ENCODE results near the gene BCL2L1.
"Not testable (repeated sequence)": the region's sequence is repeated elsewhere in the genome, so short reads cannot be mapped to it uniquely, and the experiment has no call there.

The BCL2L1 gene

DNA sequence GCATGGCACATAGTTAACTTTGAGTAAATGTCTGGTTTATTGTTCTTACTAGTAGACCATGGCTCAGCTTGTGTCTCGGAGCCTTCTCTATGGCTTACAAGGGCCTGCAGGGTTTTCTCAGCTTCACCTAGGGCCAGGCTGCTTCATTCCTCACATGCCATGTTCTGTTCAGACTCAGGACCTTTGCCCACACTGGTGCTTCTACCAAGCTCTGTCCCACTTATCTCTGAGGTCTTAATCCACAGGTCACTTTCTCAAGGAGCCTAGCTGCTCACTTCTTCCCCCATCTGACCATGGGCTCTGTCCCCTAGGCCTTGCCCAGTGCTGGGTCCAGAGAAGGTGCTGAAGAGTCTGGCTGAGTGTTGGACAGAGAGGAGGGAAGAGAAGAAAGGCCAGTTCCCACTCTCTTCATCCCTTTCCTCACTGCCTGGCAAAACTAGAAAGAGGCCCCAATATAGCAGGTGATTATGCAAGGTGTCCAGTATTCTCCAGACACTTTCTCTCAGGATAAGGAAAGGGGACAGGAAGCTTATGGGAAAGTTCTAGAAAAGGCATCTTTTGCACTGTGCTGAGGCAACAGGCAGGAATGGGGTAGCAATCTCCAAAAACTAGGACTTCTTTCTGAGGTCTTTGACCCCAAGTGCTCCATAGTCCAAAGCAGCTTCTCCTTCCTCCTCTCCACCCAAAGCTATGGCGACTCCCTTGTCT, 45.0 kb downstream of the BCL2L1 start:
- no peak overlapping the region for H3K27ac ChIP-seq (ENCODE audit: low read depth, low read length)
- H3K4me3 ChIP-seq (ENCODE audit: low read length) = no peak overlapping the region
- H3K4me1 ChIP-seq (ENCODE audit: insufficient read depth, low read length) = peaks cover 8% of the 10 kb centered on the region
- no peaks in the 10 kb centered on the region for H3K27me3 ChIP-seq (ENCODE audit: insufficient read depth, low read length)
- no peaks in the 10 kb centered on the region for H3K9me3 ChIP-seq (ENCODE audit: insufficient read depth, low read depth, low read length)
- WGBS = 97% methylated on average over 2 of the region's 2 CpGs
- peaks cover 7% of the 10 kb centered on the region; the same call in 1 of the 2 replicates for H3K36me3 ChIP-seq (ENCODE audit: insufficient read depth, low read length)
- H3K9ac ChIP-seq (ENCODE audit: low read depth, low read length) = no peak overlapping the region

GRCh38 chr20:31676609-31676989, 46.1 kb downstream of the BCL2L1 start:
- Histone ChIP-seq H3K27me3 (ENCODE audit: insufficient read depth, low read length) (no peaks in the 10 kb centered on the region), H3K9me3 (ENCODE audit: insufficient read depth, low read depth, low read length) (no peaks in the 10 kb centered on the region), H3K4me1 (ENCODE audit: insufficient read depth, low read length) (peaks cover 8% of the 10 kb centered on the region), H3K9ac (ENCODE audit: low read depth, low read length) (no peak overlapping the region), H3K27ac (ENCODE audit: low read depth, low read length) (no peak overlapping the region), H3K36me3 (ENCODE audit: insufficient read depth, low read length) (peaks cover 7% of the 10 kb centered on the region; the same call in 1 of the 2 replicates), H3K4me3 (ENCODE audit: low read length) (no peak overlapping the region)
- 94% methylated on average over 6 of the region's 7 CpGs for WGBS

DNA sequence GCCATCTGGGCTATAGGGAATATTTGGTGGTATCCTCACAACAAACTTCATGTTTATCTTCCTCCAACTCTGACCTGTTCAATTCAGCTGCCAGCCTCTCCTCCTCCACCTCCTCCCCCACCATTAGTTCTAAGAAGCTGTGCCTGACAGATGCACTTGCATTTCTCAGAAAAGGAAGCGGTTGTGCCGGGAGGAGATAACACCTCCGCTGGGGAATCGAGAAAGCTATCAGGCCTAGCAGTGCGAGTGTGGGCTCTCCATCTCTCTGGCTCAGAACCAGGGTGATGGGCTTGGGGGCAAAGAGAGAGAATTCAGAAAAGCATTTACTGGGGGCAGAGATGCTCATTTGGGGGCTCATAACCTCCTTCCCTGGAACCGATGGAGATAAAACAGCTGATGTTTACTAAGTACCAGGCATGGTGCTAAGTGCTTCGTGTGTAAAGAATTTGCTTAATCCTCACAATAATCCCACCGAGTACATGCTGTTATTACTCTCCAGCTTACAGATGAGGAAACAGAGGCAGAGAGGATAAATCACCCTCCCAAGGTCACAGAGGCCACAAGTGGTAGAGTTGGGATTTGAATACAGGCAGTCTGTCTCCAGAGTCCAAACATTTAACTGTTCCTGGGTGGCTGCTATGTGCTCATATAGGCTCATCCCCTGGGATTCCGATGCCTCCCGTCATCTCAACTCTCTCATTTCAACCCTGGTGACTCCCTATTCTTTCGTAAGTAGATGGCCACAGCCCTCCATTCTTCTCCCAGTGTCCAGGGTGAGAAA, 46.6 kb downstream of the BCL2L1 start:
- Histone ChIP-seq H3K4me3 (ENCODE audit: low read length) (no peak overlapping the region), H3K27ac (ENCODE audit: low read depth, low read length) (no peak overlapping the region), H3K27me3 (ENCODE audit: insufficient read depth, low read length) (no peaks in the 10 kb centered on the region), H3K9me3 (ENCODE audit: insufficient read depth, low read depth, low read length) (no peaks in the 10 kb centered on the region), H3K4me1 (ENCODE audit: insufficient read depth, low read length) (peaks cover 8% of the 10 kb centered on the region), H3K36me3 (ENCODE audit: insufficient read depth, low read length) (peaks cover 9% of the 10 kb centered on the region; the same call in 1 of the 2 replicates), H3K9ac (ENCODE audit: low read depth, low read length) (no peak overlapping the region)
- WGBS = 91% methylated on average over 11 of the region's 11 CpGs

GRCh38 chr20:31674895-31675827, 47.5 kb downstream of the BCL2L1 start:
- Histone ChIP-seq H3K36me3 (ENCODE audit: insufficient read depth, low read length) (peaks cover 9% of the 10 kb centered on the region; the same call in 1 of the 2 replicates), H3K9ac (ENCODE audit: low read depth, low read length) (no peak overlapping the region), H3K27me3 (ENCODE audit: insufficient read depth, low read length) (no peaks in the 10 kb centered on the region), H3K4me3 (ENCODE audit: low read length) (no peak overlapping the region), H3K9me3 (ENCODE audit: insufficient read depth, low read depth, low read length) (no peaks in the 10 kb centered on the region), H3K27ac (ENCODE audit: low read depth, low read length) (no peak overlapping the region), H3K4me1 (ENCODE audit: insufficient read depth, low read length) (peaks cover 8% of the 10 kb centered on the region)
- WGBS = 93% methylated on average over 9 of the region's 10 CpGs

- Histone ChIP-seq H3K9ac (ENCODE audit: low read depth, low read length) (no peak overlapping the region), H3K36me3 (ENCODE audit: insufficient read depth, low read length) (peaks cover 9% of the 10 kb centered on the region; the same call in 1 of the 2 replicates), H3K4me1 (ENCODE audit: insufficient read depth, low read length) (peaks cover 8% of the 10 kb centered on the region), H3K9me3 (ENCODE audit: insufficient read depth, low read depth, low read length) (no peaks in the 10 kb centered on the region), H3K4me3 (ENCODE audit: low read length) (no peak overlapping the region), H3K27me3 (ENCODE audit: insufficient read depth, low read length) (no peaks in the 10 kb centered on the region), H3K27ac (ENCODE audit: low read depth, low read length) (no peak overlapping the region)
- WGBS = 88% methylated on average over 1 of the region's 2 CpGs
These were observed 48.7 kb downstream of the BCL2L1 start for GRCh38 chr20:31673943-31674463.

- H3K4me1 ChIP-seq (ENCODE audit: insufficient read depth, low read length) = peaks cover 3% of the 10 kb centered on the region
- H3K9me3 ChIP-seq (ENCODE audit: insufficient read depth, low read depth, low read length) = no peaks in the 10 kb centered on the region
- peaks cover 8% of the 10 kb centered on the region; the same call in 1 of the 2 replicates for H3K36me3 ChIP-seq (ENCODE audit: insufficient read depth, low read length)
- H3K4me3 ChIP-seq (ENCODE audit: low read length) = no peak overlapping the region
- H3K9ac ChIP-seq (ENCODE audit: low read depth, low read length) = no peak overlapping the region
- no peaks in the 10 kb centered on the region for H3K27me3 ChIP-seq (ENCODE audit: insufficient read depth, low read length)
- H3K27ac ChIP-seq (ENCODE audit: low read depth, low read length) = no peak overlapping the region
These were observed 49.2 kb downstream of the BCL2L1 start for GRCh38 chr20:31673435-31673834.

DNA sequence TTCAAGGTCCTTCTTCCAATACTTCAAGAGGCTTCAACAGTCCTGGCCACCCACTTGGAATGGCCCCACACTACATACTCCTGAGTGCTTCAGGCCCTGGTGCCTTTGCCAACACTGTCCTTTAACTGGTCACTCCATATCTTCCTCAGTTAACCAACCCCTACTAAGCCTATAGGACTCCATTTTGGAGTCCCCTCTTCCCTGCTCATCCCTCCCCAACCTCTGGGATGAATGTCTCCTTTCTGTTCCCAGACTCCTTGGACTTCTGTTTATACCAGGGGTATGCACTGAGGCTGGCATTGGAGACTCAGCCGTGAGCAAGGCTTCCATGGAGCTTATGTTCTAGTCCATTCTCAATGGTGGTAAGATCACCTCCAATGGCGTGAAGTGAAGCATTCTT, 51.3 kb downstream of the BCL2L1 start:
- H3K27me3 ChIP-seq (ENCODE audit: insufficient read depth, low read length) = no peaks in the 10 kb centered on the region
- 0 out of 2 replicates have a peak, but pooled peaks cover 2% of the 10 kb centered on the region for H3K36me3 ChIP-seq (ENCODE audit: insufficient read depth, low read length)
- no peak overlapping the region for H3K9ac ChIP-seq (ENCODE audit: low read depth, low read length)
- no peak overlapping the region for H3K27ac ChIP-seq (ENCODE audit: low read depth, low read length)
- no peaks in the 10 kb centered on the region for H3K9me3 ChIP-seq (ENCODE audit: insufficient read depth, low read depth, low read length)
- 97% methylated on average over 2 of the region's 2 CpGs for WGBS
- no peaks in the 10 kb centered on the region for H3K4me1 ChIP-seq (ENCODE audit: insufficient read depth, low read length)
- no peak overlapping the region for H3K4me3 ChIP-seq (ENCODE audit: low read length)

DNA sequence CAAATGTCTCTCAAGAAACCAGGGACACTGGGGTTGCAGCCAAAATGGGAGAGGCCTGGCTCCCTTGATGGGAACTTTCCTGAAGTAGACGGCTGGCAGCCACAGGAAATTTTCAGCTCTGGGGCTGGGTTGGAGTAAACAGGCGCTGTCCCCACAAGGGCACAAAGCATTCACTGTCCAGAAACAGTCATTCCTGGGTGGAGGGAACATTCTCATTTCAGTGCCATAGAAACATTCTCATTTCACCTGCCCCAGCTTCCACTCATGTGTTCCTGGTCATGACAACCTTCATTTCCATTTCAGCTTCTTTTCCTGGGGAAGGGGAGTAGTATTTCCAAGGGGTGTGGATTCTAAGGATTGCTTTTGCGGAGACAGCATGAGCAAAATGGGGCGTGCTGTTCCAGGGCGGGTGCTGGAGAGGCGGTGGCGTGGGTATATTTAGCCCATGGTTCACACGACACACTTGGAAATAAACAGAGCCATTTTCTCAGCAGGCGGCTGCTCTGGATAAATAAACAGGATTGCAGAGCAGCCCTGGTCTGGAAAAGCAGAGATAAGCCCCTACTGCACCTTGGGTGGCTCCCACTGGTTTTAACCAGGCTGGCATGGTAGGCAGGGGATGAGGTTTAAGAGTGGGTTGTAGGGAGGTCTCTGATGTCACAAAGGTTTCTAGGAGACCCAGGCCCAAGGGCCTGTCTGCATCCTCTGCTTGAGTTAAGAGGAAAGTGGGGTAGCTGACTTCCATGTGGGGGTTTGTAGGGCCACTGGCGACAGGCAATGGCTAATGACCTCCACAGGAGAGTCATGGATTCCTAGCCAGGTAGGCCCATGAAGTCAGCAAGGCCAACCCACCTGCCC, 52.1 kb downstream of the BCL2L1 start:
- WGBS = 93% methylated on average over 10 of the region's 10 CpGs
- H3K27me3 ChIP-seq (ENCODE audit: insufficient read depth, low read length) = no peaks in the 10 kb centered on the region
- H3K9me3 ChIP-seq (ENCODE audit: insufficient read depth, low read depth, low read length) = no peaks in the 10 kb centered on the region
- H3K4me1 ChIP-seq (ENCODE audit: insufficient read depth, low read length) = no peaks in the 10 kb centered on the region
- peaks cover 5% of the 10 kb centered on the region; the same call in 1 of the 2 replicates for H3K36me3 ChIP-seq (ENCODE audit: insufficient read depth, low read length)
- no peak overlapping the region for H3K9ac ChIP-seq (ENCODE audit: low read depth, low read length)
- no peak overlapping the region for H3K4me3 ChIP-seq (ENCODE audit: low read length)
- H3K27ac ChIP-seq (ENCODE audit: low read depth, low read length) = no peak overlapping the region

- 77% methylated on average over 3 of the region's 3 CpGs for WGBS
- Histone ChIP-seq H3K36me3 (ENCODE audit: insufficient read depth, low read length) (peaks cover 12% of the 10 kb centered on the region), H3K4me3 (ENCODE audit: low read length) (no peak overlapping the region), H3K27ac (ENCODE audit: low read depth, low read length) (no peak overlapping the region), H3K27me3 (ENCODE audit: insufficient read depth, low read length) (no peaks in the 10 kb centered on the region), H3K4me1 (ENCODE audit: insufficient read depth, low read length) (no peaks in the 10 kb centered on the region), H3K9me3 (ENCODE audit: insufficient read depth, low read depth, low read length) (no peaks in the 10 kb centered on the region), H3K9ac (ENCODE audit: low read depth, low read length) (no peak overlapping the region)
These were observed 52.8 kb downstream of the BCL2L1 start for GRCh38 chr20:31669876-31670275.

DNA sequence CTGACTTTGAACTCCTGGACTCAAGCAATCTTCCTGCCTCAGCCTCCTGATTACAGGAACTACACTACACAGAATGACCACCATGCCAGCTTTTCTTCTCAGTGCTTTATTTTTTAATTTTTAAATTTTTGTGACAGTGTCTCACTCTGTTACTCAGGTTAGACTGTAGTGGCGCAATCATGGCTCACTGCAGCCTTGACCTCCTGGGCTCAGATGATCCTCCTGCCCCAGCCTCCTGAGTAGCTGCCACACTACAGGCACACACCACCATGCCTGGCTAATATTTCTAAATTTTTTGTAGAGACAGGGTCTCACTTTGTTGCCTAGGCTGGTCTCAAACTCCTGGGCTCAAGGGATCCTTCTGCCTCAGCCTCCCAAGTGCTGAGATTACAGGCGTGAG, 53.7 kb downstream of the BCL2L1 start:
- not testable (repeated sequence) for H3K9ac ChIP-seq (ENCODE audit: low read depth, low read length); H3K4me1 ChIP-seq (ENCODE audit: insufficient read depth, low read length); H3K4me3 ChIP-seq (ENCODE audit: low read length); H3K27ac ChIP-seq (ENCODE audit: low read depth, low read length); H3K9me3 ChIP-seq (ENCODE audit: insufficient read depth, low read depth, low read length); H3K27me3 ChIP-seq (ENCODE audit: insufficient read depth, low read length)
- WGBS = 97% methylated on average over 2 of the region's 2 CpGs
- peaks cover 16% of the 10 kb centered on the region for H3K36me3 ChIP-seq (ENCODE audit: insufficient read depth, low read length)

All from HUES64 (cell line).